HG03469 (cell line): ENCODE data around the gene UBE2QL1.

Experiments used
- ATAC-seq: cut with Tn5 transposase; IDR thresholded peaks from one replicate; pipeline ENCODE4 v1.9.1; 2021; ENCODE audit warnings: mild to moderate bottlenecking, moderate library complexity, moderate number of reproducible peaks; ENCODE audit not compliant: unreplicated experiment

UBE2QL1 gene, protein sequence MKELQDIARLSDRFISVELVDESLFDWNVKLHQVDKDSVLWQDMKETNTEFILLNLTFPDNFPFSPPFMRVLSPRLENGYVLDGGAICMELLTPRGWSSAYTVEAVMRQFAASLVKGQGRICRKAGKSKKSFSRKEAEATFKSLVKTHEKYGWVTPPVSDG

DNA sequence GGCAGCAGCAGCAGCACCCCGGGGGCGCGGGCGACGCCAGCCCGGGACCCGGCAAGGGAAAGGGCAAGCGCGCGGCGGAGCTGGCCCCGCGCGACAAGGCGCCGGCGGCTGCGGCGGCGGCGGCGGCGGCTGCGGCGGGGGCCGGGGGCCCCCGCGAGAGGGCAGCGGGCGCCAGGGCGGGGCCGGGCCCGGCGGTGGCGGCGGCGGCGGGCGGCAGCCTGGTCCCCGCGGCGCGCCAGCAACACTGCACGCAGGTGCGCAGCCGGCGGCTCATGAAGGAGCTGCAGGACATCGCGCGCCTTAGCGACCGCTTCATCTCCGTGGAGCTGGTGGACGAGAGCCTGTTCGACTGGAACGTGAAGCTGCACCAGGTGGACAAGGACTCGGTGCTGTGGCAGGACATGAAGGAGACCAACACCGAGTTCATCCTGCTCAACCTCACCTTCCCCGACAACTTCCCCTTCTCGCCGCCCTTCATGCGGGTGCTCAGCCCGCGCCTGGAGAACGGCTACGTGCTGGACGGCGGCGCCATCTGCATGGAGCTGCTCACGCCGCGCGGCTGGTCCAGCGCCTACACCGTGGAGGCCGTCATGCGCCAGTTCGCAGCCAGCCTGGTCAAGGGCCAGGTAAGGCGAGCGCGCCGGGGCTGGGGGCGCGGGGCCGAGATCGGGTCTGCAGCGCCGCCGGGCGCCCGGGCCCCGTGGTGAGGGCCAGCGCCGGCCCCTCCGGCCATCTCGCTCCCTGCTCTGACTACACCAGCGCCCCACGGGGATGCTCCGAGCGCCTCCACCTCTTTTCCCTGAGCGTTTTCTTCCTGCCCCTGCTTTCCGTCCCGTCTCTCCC lies at the start of gene UBE2QL1:
TSS of gene UBE2QL1 (plus strand) at position 238 of the 843 bp plus-strand sequence. CDS start at position 273, 35 bp downstream.
- ATAC-seq: no peak

DNA sequence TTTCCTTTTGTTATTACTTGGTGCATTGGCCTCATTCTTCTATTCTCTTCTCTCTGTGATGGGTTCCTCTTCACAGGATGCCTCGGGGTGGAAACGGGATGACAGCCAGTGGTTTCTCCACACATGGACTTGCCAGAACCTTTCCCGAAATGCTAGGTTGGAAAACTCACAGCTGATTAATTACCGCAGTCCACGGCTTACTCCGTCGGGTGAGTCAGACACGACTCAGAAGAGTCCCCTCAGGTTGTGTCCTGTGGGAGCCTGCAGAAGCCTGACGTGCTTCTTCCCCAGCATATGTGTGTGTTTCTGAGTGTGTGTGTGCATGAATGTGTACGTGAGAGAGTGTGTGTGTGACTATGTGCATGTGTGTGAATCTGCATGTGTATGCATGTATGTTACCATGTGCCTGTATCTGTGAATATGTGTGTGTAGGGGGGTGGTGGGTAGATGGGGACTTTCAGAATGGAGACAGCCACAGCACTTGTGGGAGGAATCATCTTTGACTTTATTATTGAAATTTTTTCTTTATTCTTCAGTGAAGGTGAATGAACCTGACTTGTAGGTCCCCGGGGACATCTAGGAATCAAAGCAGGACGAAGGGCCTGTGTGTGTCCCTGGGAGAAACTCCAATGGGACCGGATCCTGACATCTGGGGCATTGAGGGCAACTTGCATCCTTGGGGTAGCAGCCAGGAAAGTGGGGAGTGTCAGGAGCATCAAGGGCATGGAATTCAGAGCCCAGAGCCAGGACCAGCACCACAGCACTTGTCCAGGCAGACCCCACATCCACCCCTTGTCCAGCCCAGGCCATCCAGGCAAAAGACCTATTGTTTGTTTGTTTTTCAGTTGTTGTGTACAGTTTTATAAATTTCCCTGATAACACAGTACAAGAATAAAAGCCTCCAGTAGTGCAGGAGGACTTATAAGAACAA lies 48.4 kb upstream of the UBE2QL1 start:
- no peak for ATAC-seq

DNA sequence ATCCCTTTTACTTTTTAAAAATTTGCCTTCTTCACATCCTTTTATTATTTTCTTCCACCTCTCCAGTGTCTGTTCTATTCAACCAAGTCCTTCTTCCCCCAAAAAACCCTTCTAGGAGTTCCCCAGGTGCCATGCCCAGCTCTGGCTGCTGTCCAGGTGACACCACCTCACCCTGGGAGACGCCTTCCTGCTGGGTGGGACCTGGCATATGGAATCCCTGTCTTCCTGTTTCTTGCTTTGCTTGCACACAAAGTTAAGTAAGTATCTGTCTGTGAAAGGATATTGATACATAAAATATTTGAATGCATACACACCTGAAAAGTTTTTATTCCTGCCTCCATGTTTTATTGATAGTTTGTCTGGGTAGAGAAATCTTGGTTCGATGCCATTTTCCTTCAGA lies 47.2 kb upstream of the UBE2QL1 start:
- no peak for ATAC-seq

DNA sequence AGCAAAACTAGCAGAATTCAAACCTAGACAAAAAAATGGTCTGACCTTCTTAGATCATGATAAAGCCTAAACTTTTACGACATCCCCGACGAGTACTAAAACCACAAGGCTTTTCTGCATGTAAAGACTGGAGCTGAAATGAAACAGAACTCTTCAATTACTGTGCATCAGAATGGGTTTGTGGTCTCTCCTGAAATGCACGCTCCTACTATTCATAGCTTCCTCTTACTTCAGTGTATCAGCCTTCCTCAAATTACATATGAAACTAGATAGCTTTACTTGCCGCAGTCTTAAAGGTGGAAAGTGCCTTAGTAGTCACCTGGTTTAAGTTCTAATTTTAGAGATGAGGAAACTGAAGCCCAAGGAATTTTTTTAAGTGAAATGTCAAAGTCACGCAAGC lies 45.7 kb upstream of the UBE2QL1 start:
- ATAC-seq: no peak

DNA sequence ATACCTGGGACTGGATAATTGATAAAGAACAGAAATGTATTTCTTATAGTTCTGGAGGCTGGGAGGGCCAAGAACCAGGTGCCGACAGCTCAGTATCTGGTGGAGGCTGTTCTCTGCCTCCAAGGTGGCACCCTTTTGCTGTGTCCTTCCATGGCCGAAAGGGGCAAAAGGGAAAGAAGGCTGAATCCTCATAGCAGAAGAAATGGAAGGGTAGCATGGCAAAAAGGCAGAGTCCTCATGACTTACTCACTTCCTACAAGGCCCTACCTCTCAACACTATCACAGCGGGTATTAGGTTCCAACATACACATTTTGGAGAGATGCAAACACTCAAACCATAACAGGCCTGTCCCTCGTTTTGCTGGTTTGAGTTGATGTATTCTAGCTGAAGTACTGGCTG lies 45.2 kb upstream of the UBE2QL1 start:
- no peak for ATAC-seq

DNA sequence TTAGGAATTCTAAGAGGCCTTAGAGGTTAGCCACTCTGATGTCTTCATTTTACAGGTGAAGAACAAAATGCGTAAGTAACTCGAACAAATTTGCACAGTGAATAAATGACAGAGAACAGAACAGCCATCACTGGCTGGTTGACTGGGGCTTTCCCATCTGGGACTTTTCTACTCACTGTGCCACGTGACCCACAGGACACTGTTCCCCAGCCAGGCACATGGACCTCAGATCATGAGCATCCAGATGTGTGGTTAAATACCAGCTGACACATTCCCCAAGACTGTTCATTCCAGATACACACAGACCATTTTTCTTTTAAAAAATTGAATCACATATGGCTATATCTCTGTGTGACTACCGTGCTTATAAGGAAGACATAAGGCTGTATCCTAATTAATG lies 44.5 kb upstream of the UBE2QL1 start:
- ATAC-seq: no peak

DNA sequence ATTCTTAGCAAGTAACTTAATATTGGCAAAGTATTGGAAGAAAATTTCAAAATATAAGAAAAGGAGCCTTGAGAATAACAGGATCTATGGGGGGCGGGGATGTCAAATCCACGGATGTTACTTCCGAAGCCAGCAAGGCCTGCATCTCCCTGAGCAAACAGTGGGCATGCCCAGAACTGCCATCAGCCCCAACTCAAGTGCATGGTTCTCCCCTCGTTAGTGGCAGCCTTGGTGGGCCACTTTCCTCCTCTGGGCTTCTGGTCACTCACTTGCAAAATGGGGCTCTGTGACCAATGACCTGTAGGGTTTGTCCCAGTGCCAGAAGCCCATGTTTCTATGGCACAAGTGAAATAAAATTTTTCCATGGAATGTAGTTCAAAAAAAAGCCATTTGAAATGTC lies 43.1 kb upstream of the UBE2QL1 start:
- ATAC-seq: no peak

DNA sequence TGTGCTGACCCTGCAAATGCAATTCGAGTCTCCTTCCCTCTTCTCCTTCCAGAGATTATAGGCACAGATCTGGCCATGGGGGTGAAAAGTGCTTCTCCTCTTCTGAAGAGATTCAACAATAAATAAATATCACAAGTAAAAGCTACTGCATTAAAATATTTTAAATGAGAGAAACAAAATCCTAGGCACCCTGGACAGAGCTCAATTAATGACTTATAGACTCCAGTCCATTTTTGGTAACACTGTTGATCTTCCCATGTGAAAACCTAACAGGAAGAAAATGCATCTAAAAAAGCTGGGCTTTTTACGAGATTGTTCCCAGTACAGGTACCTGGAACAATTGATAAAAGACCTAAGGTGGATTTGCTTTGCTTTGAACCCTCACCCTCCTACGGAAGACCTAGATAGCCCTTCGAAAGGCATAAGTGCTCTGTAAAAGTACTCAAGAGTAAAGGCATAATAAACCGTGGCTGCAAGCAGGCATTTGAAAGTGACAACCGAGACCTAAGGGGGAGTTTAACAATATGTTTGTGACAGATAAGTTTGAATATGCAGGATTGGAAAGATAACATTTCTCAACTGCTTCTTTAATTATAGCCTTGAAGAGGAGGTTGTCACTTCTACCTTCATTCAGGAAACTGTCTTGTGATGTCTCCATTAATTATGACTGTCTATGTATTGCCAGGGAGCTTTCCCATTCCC lies 41.0 kb upstream of the UBE2QL1 start:
- no peak for ATAC-seq

DNA sequence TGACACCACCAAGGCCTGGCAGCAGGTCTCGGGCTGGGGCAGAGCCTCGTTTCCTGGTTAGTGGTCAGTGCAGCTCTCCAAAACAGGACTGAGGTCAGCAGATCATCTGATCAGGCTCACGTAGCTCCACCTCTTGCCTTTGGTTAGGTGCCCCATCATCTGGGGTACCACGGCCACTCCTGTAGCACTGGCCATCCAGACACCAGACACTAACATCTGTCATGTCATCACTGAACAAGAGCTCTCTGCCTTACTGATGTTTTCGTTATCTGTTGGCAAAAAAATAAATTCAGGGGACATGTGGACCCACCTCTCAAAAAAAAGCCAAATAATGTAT lies 40.4 kb upstream of the UBE2QL1 start:
- ATAC-seq: no peak

DNA sequence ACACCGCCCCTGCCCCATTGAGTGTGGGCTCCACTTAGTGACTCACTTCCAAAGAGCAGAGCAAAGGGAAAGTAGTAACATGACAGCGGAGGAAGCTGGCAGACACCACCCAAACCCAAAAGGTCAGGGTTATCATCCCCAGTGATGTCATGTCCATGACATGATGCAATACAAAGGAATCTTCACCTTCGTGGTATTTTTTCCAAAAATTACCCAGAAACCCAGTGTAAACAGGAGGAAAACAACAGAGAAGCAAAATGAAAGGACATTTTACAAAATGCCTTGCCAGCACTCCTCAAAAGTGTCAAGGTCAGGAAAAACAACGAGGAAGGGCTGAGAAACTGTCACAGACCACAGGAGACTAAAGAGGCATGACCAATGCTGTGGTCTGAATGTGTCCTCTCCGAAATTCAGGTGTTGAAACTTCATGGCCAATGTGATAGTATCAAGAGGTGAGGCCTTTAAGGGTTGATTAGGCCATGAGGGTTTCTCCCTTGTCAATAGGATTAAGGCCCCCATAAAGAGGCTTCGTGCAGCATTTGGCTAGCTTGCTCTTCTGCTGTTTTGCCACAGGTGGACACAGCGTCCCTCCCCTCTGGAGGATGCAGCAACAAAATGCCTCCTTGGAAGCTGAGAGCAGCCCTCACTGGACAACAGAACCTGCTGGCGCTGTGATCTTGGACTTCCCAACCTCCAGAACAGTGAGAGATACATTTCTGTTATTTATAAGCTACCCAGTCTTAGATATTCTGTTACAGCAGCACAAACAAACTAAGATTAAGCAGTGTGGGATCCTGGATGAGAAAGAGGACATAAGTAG lies 39.8 kb upstream of the UBE2QL1 start:
- no peak for ATAC-seq

DNA sequence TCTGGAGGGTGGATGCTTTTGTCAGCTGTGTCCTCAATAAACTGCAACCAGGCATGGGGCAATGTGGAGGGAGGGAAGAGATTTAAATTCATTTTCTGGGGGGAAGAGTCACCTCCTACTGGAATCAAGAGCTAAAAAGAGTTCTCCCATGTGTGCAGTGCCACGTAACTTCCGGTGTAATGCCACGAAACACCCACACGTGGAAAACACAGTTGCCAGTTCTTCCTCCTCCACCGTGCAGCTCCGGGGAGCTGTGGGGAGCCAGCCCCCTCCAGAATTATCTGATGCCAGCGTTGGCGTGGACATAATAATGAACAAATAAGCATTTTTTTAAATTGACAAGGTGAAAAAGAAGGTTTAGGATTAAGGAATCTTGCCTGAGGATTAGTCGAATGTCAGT lies 38.2 kb upstream of the UBE2QL1 start:
- no peak for ATAC-seq

DNA sequence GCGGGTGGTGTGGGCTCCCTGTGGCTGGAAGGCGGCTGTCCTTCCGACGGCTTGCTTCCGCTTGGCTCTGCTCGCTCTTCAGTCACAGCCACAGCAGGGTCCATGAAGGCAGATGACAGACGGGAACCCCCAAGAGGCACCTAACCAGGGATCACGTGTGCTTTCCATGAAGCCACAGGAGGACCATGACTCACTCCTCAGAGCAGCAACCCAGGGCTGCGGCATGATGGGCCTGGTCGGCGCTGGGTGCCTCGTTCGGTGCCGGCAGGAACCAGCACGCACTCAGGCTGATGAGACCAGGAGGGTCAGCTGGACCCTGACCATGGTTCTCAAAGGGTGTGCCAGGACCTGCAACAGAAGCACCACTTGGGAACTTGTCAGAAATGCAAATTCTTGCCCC lies 37.5 kb upstream of the UBE2QL1 start:
- no peak for ATAC-seq

DNA sequence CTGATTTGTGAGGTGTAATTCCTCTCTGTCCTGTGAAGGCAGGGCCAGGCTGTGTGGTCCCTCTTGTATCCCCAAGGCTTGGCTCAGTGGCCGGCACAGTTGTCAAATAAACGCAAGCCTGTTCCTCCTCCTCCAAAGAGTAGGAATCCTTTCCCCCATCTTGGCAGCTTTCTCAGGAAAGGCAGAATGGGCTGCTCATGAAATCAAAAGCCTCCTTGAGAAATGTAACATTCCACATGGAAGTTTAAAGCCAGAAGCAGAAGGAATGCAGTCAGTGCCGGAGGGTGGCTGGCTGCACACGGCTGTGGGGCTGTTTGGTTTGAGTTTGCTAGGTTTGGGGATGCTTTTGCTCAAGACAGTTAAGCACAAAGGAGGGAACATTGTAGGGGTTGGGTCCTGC lies 35.8 kb upstream of the UBE2QL1 start:
- ATAC-seq: no peak

DNA sequence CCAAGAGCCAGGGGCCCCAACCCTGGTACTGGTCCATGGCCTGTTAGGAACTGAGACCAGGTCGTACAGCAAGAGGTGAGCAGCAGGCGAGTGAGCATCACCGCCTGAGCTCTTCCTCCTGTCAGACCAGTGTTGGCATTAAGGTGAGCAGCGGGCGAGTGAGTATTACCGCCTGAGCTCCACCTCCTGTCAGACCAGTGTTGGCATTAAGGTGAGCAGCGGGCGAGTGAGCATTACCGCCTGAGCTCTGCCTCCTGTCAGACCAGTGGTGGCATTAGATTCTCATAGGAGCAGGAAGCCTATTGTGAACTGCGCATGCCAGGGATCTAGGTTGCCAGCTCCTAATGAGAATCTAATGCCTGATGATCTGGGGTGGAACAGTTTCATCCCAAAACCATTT lies 31.0 kb upstream of the UBE2QL1 start:
- no peak for ATAC-seq

DNA sequence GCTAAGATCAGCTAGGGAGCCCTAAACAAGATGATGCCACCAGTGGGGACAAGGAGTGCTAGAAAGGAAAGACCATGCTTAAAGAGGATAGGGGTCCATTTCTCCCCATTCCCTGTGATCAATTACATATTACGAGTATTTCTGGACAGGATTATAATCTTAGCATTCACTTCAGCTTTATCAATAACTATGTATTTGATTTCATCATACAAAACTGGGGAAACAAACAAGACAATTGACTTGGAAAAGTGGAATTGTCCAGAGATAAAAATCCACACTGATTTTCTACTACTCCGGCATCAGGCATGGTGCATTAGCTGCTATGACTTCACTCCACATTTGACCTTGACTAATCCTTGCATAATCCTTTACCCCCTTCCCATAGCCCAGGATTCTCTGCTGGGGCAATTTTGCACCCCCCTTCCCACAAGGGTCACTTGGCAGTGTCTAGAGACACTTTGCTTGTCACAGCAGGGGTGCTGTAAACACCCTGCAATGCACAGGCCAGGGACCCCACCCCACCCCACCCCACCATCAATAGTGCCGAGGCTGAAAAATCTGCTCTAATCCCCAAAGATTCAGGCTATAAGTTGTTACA lies 29.9 kb upstream of the UBE2QL1 start:
- no peak for ATAC-seq

DNA sequence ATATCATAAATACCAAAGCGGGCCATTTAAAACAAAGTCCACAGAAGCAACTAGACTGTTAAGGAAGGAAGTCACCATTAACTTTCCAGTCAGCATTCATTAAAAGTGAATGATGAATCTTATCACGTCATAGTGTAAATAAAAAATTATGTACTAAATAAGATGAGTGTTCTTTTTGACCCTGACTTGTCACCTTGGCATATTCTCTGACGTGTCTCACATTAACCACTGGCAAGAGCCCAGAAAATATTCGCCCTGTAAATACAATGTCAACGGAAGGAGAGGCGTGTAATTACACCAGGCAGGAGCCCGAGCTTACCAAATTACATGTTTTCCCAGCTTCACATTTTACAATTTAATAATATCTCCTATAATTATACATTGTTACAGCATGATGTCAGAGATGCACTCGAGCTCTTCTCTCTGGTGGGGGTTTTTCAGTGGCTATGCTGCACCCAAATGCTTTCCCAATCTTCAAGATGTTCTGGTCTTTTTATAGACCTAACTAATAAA lies 29.3 kb upstream of the UBE2QL1 start:
- no peak for ATAC-seq

DNA sequence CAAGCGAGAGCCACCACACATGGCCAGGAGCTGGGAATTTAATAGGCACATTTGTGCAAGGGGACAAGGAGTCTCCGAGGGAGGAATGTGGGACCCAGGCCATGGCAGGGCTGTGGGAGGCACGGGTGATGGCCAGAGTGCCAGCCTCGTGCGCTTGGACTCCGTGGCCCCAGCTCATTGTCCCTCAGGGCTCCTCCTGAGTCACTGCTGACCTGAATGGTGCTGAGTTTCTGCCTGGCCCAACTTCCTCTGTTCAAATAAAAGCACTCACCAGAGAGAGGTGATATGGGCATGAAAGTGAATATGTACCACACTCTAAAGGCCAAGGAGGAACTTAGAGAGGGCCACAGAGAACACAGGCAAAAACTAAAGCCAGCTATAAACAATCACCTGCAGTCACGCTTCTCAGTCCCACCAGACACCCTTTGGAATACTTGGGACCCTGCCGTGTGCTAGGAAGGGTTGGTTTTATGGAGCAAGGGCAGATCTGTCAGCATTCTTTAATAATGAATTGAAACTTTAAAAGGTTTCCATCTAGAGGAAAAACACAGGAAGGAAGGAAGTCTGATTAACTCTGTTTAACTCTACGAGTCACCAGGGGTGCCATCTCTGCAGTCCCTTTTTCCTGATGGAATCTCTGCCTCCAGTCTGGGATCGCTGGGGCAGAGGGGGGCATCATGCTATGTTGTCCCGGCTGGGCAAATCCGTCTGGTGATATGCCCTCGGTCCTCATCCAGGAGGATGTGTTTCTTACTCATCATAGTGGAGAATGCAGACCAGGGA lies 25.1 kb upstream of the UBE2QL1 start:
- ATAC-seq: no peak

DNA sequence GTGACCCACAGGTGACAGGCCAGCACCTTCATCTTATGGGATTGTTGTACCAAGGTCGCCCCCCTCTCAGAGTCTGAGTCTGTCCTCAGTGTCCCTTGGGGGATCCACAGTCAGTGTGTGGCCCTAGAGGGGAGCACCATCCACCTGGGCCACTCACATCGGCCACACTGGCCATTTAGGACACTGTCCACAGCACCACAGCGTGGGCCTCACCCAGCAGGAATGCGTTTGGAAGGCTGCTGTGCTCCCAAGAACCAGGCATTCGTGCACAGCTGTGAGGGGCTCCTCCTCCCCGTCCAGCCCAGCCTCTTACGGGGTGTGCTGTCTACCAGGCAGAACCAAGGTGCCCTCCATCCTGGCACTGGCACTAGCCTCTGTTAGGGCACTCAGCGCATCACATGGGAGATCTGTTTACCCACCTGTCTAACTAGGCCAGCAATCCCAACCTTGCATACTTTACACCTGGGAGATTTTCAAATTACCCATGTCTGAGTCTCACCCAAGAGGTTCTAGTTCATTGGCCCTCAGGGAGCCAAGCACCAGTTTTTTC lies 24.5 kb upstream of the UBE2QL1 start:
- no peak for ATAC-seq

DNA sequence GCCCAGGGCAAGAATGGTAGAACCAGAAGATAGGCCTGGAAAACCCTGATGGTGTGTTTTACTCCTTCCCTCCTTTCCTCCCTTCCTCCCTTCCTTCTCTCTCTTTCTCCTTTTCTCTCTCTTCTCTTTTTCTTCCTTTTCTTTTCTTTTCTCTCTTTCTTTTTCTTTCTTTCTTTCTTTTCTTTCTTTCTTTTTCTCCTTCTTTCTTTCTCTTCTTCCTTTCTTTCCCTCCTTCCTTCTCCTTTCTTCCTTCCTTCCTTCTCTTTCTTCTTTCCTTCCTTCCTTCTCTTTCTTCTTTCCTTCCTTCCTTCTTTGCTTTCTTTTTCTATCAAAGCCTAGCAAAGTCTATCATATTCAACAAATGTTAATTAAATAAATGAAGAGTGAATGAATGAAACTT lies 24.0 kb upstream of the UBE2QL1 start:
- ATAC-seq: no peak
